ENCODE results near the gene SCN3B.

- TF ChIP-seq CTCF (IDR thresholded peaks at IDR 0.05): no peak
- no peak for TF ChIP-seq POLR2AphosphoS5 (IDR thresholded peaks at IDR 0.05)
- no peak for TF ChIP-seq POLR2A (IDR thresholded peaks at IDR 0.05)
Measured at GRCh38 chr11:123682696-123683410, 28.4 kb upstream of the SCN3B start.

Data from stomach (tissue), 4 donors.